ENCODE results near the gene ECHDC3. TPM values are rescaled to one million over a fixed set of nuclear protein-coding genes. Genes with fewer than 3 reads are reported as not detected.

ECHDC3 gene
- total and polyA plus RNA-seq, 2 of the 13 experiments (the other 11 are each of a cell fraction or from before 2014, with no cell fraction given) = not detected

DNA sequence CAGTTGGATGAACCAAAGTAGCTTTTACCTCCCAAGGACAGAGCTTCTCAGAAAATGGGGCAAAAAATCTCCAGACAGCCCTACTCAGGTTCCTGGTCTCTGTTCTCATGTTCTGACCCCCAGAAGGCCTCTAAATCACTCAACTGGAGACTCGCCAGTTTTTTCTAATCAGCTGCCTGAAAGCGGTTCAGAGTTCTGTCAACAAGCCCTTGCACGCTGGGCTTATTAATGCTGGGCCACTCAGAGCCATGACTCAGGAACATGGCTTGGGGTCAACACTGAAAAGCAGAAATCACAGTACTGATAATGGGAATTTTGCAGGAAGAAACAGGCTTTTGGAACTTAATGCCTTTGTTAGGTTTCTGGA is 15.3 kb downstream of the ECHDC3 start (continued):
- TF ChIP-seq, protein P1, sequence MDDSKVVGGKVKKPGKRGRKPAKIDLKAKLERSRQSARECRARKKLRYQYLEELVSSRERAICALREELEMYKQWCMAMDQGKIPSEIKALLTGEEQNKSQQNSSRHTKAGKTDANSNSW (CRISPR knock-in tag; IDR thresholded peaks at IDR 0.05; ENCODE audit: borderline replicate concordance) = no peak
- TF ChIP-seq MATR3 (CRISPR knock-in tag; IDR thresholded peaks at IDR 0.05) (no peak), RXRA (CRISPR knock-in tag; IDR thresholded peaks at IDR 0.05) (peak; percentile 24; the same call in 1 of the 2 replicates), ZNF878 (CRISPR knock-in tag; IDR thresholded peaks at IDR 0.05) (no peak), SMAD3 (CRISPR knock-in tag; IDR thresholded peaks at IDR 0.05) (no peak), PHB2 (IDR thresholded peaks at IDR 0.05; ENCODE audit: partially characterized antibody) (no peak), ZNF431 (CRISPR knock-in tag; IDR thresholded peaks at IDR 0.05; ENCODE audit: borderline replicate concordance, low read depth) (no peak), ZFP36L2 (CRISPR knock-in tag; IDR thresholded peaks at IDR 0.05) (no peak), ZNF629 (CRISPR knock-in tag; conservative IDR thresholded peaks at IDR 0.05) (0 out of 2 replicates have a peak, but pooled peaks have one; percentile 3), ZNF235 (CRISPR knock-in tag; IDR thresholded peaks at IDR 0.05; ENCODE audit: borderline replicate concordance) (no peak), HIVEP1 (CRISPR knock-in tag; IDR thresholded peaks at IDR 0.05) (no peak), ZNF276 (CRISPR knock-in tag; IDR thresholded peaks at IDR 0.05; ENCODE audit: low read depth) (no peak; the same call in 1 of the 2 replicates), ZNF17 (CRISPR knock-in tag; IDR thresholded peaks at IDR 0.05) (no peak), LBX2 (CRISPR knock-in tag; IDR thresholded peaks at IDR 0.05; ENCODE audit: borderline replicate concordance) (no peak)
- TF ChIP-seq, protein P2, sequence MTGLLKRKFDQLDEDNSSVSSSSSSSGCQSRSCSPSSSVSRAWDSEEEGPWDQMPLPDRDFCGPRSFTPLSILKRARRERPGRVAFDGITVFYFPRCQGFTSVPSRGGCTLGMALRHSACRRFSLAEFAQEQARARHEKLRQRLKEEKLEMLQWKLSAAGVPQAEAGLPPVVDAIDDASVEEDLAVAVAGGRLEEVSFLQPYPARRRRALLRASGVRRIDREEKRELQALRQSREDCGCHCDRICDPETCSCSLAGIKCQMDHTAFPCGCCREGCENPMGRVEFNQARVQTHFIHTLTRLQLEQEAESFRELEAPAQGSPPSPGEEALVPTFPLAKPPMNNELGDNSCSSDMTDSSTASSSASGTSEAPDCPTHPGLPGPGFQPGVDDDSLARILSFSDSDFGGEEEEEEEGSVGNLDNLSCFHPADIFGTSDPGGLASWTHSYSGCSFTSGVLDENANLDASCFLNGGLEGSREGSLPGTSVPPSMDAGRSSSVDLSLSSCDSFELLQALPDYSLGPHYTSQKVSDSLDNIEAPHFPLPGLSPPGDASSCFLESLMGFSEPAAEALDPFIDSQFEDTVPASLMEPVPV (CRISPR knock-in tag; IDR thresholded peaks at IDR 0.05) = no peak
- TF ChIP-seq, protein P3, sequence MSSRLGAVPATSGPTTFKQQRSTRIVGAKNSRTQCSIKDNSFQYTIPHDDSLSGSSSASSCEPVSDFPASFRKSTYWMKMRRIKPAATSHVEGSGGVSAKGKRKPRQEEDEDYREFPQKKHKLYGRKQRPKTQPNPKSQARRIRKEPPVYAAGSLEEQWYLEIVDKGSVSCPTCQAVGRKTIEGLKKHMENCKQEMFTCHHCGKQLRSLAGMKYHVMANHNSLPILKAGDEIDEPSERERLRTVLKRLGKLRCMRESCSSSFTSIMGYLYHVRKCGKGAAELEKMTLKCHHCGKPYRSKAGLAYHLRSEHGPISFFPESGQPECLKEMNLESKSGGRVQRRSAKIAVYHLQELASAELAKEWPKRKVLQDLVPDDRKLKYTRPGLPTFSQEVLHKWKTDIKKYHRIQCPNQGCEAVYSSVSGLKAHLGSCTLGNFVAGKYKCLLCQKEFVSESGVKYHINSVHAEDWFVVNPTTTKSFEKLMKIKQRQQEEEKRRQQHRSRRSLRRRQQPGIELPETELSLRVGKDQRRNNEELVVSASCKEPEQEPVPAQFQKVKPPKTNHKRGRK (CRISPR knock-in tag; IDR thresholded peaks at IDR 0.05) = no peak
- TF ChIP-seq, protein P4, sequence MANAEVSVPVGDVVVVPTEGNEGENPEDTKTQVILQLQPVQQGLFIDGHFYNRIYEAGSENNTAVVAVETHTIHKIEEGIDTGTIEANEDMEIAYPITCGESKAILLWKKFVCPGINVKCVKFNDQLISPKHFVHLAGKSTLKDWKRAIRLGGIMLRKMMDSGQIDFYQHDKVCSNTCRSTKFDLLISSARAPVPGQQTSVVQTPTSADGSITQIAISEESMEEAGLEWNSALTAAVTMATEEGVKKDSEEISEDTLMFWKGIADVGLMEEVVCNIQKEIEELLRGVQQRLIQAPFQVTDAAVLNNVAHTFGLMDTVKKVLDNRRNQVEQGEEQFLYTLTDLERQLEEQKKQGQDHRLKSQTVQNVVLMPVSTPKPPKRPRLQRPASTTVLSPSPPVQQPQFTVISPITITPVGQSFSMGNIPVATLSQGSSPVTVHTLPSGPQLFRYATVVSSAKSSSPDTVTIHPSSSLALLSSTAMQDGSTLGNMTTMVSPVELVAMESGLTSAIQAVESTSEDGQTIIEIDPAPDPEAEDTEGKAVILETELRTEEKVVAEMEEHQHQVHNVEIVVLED (CRISPR knock-in tag; IDR thresholded peaks at IDR 0.05; ENCODE audit: borderline replicate concordance) = no peak
- TF ChIP-seq, protein P5, sequence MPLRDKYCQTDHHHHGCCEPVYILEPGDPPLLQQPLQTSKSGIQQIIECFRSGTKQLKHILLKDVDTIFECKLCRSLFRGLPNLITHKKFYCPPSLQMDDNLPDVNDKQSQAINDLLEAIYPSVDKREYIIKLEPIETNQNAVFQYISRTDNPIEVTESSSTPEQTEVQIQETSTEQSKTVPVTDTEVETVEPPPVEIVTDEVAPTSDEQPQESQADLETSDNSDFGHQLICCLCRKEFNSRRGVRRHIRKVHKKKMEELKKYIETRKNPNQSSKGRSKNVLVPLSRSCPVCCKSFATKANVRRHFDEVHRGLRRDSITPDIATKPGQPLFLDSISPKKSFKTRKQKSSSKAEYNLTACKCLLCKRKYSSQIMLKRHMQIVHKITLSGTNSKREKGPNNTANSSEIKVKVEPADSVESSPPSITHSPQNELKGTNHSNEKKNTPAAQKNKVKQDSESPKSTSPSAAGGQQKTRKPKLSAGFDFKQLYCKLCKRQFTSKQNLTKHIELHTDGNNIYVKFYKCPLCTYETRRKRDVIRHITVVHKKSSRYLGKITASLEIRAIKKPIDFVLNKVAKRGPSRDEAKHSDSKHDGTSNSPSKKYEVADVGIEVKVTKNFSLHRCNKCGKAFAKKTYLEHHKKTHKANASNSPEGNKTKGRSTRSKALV (CRISPR knock-in tag; IDR thresholded peaks at IDR 0.05) = no peak
- TF ChIP-seq, protein P6, sequence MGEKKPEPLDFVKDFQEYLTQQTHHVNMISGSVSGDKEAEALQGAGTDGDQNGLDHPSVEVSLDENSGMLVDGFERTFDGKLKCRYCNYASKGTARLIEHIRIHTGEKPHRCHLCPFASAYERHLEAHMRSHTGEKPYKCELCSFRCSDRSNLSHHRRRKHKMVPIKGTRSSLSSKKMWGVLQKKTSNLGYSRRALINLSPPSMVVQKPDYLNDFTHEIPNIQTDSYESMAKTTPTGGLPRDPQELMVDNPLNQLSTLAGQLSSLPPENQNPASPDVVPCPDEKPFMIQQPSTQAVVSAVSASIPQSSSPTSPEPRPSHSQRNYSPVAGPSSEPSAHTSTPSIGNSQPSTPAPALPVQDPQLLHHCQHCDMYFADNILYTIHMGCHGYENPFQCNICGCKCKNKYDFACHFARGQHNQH (CRISPR knock-in tag; IDR thresholded peaks at IDR 0.05) = 0 out of 2 replicates have a peak, but pooled peaks have one; percentile 68

Data from HepG2 (cell line).